GM20000 (cell line): ENCODE results near the gene COPS3.

Experiments used
- DNase-seq: peaks from one replicate; pipeline ENCODE4 v3.0.0; 2012; ENCODE audit warnings: low spot score
- TF ChIP-seq, protein P1 (sequence below): IDR thresholded peaks from 2 replicates; pipeline ENCODE4 v1.5.1; 2012; ENCODE audit warnings: mild to moderate bottlenecking, control low read depth; ENCODE audit errors: extremely low read depth, missing control alignments

Gene COPS3

DNA sequence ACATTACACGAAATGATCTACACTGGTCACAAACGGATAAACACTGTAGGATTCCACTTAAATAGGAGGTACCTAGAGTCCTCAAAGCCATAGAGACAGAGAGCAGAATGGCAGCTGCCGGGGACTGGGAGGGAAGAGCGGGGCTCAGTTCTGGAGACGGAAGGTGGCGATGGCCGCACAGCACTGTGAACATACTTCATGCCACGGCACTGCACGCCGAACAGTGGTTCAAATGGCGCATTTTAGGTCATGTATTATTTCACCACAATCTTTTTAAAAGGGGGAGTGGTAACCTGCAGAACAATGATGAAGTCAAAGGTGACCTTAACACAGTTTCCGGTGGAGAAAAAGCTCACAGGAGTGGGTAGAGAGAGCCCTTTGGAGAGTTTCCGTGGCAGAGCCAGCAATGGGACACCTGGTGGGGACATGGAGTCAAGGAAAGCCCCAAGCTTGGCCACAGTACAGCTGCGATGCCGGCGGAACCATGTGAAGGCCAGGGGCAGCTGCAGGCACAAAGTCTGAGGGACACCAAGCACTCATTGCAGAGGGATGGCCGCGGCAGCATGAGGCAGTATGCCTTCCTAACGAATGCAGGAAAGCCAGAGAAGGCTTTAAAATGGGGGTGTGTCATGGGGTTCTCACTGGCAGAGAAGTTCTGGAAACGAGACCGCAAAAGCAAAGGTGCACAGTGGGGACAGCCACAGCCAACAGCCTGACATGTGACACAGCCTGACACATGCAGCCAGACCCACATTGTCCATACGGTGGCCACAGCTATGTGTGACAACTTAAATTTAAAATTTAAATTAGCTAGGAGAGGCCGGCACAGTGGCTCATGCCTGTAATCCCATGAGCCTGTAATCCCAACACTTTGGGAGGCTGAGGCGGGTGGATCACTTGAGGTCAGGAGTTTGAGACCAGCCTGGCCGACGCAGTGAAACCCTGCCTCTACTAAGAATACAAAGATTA, 51.3 kb downstream of the COPS3 start:
- no peak for DNase-seq

DNA sequence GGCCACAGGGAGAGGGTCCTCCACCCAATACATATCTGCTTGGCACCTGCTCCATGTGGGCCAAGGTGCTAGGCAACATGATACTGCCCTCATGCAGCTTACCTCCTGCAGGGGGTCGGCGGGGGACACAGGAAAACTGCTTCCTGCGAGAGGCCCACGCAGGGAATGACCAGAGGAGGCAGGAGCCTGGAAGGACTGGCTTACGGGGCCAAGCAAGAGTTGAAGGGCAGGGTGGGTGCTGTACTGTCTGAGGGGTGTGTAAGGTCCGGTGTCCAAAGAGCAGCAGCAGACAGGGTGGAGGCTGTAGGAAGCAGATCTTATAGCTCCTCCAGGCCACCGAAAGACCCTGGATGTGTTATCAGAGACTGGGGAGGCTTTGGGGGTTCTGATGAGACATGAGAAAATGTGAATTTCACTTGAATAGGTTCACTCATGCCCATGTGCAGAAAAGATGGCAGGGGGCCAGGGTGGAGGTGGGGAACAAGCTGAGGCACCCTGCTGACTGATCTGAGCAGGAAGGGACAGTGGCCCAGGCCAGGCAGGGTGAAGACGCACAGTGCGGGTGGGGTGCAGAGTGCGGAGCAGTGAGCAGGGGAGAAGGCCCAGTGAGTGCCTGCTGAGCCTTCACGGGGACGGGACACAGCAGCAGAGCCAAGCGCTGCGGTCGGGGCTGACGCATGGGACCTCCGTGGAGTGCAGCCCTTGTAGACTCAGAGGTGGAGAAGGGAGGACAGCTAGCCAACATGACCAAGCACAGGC, 52.3 kb downstream of the COPS3 start:
- TF ChIP-seq, protein P1, sequence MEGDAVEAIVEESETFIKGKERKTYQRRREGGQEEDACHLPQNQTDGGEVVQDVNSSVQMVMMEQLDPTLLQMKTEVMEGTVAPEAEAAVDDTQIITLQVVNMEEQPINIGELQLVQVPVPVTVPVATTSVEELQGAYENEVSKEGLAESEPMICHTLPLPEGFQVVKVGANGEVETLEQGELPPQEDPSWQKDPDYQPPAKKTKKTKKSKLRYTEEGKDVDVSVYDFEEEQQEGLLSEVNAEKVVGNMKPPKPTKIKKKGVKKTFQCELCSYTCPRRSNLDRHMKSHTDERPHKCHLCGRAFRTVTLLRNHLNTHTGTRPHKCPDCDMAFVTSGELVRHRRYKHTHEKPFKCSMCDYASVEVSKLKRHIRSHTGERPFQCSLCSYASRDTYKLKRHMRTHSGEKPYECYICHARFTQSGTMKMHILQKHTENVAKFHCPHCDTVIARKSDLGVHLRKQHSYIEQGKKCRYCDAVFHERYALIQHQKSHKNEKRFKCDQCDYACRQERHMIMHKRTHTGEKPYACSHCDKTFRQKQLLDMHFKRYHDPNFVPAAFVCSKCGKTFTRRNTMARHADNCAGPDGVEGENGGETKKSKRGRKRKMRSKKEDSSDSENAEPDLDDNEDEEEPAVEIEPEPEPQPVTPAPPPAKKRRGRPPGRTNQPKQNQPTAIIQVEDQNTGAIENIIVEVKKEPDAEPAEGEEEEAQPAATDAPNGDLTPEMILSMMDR: no peak
- no peak for DNase-seq

More for the DNA sequence above, 51.3 kb downstream of the COPS3 start:
- TF ChIP-seq, protein P1: no peak

- no peak for DNase-seq
- TF ChIP-seq, protein P1: no peak
Observed at GRCh38 chr17:17227608-17228520, 53.2 kb downstream of the COPS3 start.

GRCh38 chr17:17226451-17227265, 54.4 kb downstream of the COPS3 start:
- TF ChIP-seq, protein P1: no peak
- no peak for DNase-seq

DNA sequence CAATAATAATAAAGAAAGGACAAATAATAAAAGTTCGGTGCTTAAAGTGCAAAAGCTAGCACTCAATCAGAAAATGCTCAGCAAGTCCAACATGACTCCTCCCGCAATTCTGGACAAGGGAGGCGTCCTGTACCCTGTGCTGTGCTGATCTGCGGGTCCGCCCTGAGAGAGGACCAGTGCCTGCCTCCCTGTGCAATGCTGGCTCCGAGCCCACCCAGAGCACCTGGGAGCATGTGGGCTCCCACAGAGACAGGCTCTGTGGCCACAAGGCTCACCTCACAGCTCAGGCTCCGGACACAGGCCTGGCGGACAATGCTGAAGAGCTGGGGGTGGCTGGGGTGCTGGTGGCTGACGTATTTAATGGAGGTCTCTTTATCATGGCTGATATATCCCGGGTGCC, 55.1 kb downstream of the COPS3 start:
- DNase-seq: no peak
- TF ChIP-seq, protein P1: no peak

- TF ChIP-seq, protein P1: no peak
- DNase-seq: no peak
Observed at GRCh38 chr17:17224137-17224536, 56.9 kb downstream of the COPS3 start.
